GM18867 (cell line): Measurements from ENCODE around the gene GALT.

ENCODE experiments used
- ATAC-seq: cut with Tn5 transposase; IDR thresholded peaks from one replicate; pipeline ENCODE4 v1.9.1; 2021; ENCODE audit warnings: mild to moderate bottlenecking, moderate library complexity; ENCODE audit not compliant: unreplicated experiment

GALT gene

DNA sequence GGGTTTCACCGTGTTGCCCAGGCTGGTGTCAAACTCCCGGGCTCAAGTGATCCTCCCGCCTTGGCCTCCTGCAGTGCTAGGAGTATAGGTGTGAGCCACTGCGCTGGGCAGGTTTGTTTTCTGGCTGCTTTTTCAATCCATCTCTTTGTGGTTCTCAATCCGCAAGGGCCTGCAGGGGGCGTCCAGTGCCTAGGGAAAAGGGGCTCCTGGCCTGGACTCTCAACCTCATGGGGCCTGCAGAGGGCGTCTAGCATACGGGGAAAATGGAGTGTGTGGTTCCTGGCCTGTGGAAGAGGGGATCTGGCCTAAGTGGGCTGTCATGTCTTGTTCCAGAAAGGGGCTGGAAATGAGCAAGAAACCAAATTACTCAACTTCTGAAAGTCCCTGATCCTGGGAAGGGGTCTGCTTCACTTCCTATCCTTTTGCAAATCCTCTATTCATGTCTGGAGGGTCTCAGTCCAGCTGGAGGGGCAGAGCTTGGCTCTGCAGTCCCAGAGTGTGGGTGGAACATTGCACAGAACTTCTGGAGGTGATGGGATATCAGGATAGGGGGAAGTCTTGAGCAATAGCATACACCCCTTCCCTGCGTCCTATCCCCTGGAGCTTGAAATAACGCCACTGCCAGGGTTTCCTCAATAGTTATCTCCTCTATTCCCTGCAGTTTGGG is 28.7 kb downstream of the GALT start:
- ATAC-seq, result no peak

DNA sequence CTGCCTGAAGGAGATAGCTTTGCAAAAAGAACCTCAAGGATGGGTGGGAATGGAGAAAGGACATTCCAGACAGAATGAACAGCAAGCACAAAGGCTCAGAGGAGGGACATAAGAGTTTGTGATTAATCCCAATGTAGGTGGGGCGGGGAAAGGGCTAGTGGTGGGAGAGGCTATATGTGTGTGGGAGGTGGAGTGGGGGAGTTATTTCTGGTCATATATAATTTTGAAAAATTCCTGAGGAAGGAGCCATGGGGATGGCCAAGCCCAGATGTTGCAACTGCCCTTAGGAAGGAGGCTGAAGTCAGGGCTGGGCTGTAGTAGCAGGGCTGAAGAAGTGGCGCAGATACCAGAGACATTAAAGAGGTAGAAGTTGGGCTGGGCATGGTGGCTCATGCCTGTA is 29.4 kb downstream of the GALT start:
- ATAC-seq, result no peak

DNA sequence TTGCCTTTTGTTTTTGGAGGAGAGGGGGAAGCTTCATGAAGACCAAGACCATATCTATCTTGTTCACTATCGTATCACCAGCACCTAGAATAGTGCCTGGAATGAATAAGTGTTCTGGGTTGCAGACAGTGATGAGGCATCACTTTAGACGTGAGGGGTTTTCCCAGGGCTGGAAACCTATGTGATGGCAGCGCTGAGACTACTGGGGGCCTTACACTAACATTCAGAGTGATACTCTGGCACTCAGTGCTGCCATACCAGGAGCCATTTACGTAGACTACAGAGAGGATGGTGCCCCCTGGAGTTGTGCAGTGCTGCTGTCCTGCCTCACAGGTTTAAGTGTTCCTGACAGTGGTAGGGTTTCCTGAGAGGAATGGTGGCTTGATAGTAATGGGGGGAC is 37.7 kb downstream of the GALT start:
- ATAC-seq, result no peak

DNA sequence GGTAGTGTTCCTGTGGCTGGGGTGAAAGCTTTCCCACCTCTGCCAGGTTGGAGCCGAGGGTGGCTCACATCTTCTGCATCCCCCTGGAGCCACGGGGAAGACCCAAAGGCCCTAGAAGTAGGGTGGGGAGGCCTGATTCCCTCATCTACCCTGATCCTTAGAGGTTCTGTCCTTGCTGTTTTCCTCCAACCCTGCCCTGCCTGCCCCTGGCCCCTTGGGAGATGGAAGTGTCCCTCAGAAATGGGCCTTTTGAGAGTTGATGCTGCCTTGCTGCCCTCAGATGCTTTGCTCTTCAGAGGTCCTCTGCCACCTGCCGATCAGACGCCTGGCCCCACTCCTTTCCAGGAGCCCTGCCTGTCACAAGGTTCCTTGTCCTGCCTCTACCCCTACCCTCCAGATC is 38.3 kb downstream of the GALT start:
- no peak for ATAC-seq

DNA sequence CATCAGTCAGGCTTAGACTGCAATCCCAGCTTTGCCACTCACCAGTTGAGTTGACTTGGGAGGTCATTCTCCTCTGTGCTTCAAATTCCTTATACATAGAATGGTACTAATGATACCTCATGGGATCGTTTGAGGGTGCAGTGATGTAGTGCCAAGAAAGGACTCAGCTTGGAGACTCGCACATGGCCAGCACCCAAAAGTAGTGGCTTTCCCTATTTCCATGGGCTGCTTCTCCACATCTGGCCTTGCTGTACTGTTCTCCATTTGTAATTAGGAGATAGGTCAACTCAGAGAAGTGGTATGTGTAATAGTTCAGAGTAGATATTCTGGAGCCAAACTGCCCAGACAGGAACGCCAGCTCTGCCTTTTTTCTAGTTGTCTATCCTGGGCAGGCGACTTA is 39.1 kb downstream of the GALT start:
- ATAC-seq, result no peak

DNA sequence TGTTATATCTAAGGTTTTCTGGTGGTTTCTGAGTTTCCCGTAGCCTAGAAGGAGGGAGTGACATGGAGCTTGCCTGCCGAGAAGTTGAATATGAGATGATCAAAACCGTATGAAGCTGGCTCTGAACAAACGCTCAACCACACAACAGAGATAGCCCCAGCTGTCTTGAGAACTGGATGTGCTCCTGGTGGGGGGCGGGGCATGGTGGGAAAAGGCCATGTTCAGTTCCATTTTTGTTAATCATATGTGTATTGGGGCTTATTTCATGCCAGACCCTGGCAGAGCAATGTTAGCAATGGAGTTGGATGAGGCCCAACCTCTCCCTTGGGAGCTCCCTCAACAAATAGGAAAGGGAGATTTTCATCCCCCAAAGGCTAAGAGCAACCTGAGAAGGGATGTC is 39.8 kb downstream of the GALT start:
- ATAC-seq, result no peak

DNA sequence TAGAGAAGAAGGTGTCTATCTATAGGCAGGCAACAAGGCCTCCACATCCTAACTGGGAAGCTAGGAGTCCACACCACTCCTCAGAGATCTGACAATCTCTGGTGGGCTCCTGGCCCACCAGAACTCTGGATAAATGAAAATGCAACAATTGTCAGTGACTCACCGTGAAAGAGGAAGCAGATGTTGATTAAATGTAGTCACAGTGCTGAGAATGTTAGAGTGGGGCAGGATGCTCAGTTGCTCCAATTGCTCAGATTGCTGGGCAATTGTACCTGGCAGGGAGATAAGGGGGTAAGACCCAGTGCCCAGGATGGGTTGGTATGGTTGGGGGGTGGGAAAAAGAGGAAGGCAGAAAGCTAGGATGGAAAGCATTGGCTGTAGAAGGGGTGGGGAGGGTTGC is 40.3 kb downstream of the GALT start:
- ATAC-seq, result no peak

DNA sequence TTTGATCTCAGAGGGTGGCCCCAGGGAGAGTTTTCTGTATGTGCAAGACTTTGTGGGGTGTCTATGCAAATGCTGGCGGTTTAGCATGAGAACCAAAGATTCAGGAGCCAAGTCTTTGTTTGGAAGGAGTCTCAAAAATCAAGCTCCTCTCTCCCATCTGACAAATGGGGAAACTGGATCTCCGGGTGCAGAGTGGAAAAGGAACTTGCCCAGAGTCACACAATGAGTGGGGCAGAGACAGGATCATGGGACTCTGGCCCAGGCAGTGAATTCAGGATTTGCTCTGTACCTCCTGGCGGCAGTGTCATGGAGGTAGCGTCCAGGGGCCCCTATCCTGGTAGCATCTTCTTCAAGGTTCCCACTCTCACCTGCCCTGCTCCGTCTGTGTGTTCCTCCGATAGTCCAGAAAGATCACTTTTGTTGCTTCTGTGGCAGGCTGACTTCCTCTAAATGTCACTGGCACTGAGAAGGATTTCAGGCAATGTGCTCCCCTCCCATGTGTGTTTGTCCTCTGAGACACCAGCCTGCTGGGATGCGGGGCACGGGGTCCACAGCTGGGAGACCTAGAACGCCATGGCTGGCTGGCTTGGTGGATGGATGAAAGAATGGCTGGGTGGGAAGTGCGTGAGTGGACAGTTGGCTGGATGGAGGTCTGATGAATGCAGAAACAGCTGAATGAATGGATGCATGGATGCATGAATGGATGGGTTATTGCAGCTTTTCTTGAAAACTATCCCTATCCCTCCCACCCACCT is 41.0 kb downstream of the GALT start:
- ATAC-seq, result no peak

DNA sequence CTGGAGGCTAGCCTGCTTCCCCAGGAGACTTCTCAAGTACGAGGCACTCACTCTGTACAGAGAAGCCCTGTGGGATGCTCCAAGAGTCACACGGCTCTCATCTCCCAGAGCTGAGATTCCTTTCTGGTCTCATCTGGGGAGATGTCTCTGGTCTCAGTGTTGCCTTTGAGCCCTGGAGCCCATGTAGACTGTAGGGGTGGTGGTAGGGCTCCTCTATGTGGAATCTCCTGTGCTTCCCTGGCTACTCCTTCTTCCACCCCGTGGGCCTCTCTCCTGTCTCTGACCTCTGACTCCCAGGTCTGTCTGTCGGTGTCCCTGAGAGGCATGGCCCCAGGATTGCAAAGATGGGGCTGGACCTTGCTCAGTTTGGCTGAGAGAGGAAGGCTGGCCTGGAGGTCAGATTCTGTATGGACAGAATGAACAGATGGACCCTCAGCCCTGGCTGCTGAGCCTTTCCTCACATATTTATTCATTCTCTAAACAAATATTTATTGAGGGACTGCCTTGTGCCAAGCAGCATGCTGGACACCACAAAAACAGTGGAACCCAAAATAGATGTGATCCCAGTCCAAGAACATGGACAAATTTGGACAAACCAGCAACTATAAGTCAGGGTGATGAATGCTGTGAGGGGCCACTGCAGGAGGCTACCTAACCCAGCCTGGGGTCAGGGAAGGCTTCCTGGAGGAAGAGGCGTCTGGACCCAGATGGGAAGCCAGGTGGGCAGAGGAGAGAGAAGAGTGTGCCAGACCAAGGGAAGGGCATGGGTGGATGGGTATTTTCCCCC is 42.0 kb downstream of the GALT start:
- ATAC-seq, result no peak

DNA sequence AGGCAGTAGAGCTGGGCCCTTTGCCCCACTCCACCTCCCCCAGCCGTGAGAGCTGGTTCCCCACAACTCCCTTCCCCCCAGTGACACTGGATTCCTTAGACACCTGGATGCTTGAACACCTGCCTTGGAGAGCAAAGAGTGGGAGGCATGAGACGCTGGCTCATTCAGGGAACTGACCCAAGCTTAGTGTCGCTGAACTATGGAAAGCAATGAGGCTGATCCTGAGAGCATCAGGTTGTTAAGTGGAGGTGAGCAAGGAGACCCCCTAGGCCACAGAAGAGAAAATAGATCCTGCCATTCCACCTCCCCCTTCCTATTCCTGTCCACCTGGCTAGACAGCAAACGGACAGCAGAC is 42.6 kb downstream of the GALT start:
- no peak for ATAC-seq

DNA sequence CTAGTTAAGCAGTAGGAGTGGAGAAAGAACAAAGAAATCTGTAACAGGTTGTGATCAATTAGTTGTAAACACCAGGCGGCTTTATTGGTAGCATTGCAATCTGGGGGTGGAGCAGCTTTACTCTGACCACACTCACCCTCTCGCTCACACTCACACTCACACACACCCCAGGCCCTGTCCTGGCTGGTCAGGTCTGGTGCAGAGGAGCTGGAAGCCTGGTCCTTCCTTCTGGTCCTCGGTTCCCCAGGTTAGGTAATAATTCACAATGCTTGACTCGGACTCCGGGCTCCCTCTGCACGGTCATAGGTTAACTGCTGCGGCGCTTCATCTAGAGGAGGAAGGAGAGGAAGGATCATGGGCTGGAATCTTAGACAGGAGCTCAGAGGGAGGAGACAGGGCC is 43.0 kb downstream of the GALT start:
- no peak for ATAC-seq

DNA sequence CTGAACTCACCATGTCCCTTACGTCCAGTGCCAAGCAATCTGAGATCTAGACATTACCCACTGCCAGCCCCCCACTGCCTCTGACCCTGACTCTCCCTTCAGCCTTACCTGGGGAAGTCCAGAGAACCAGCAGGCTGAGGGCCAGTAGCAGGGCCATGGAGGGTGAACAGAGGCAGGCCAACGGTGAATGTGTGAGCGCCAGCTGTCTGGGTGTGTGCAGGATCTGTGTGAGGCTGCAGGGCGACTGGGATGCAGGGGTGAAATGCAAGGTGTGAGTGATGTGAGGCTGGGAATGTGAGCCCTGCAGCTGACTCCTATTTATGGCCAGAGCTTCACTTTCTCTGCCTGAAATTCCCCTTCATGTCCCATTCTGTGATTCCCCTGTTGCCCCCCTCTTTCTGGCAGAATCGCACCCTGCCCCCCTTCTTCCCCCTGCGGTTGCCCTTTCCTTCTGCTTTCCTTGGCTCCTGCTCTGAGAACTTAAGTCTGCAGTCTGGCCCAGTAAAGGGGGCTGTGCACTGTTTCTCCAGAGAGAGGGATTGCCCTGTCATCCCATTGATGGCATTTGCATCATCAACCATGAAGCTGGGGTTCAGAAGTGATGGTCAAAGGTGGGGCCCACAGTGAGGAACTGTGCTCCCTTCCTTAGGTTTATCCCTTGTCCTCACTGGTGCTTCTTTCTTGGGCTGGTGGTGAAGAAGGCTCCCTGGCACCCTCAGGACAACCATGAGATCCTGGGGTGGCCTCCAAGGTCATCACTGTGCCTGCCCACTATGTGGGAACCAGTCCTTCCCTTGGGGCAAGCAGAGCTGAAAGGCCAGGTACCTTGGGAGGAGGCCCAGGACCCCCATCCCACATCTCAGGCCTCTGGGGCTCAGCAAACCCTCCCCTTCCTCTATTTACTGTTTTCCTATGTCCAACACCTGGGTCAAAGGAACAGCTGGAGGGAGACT is 44.8 kb downstream of the GALT start, which contains the start of gene CCL19:
Gene CCL19, minus strand, starts transcription at position 294 of the 953 bp plus-strand sequence. Its CDS starts 137 bp downstream, at position 157.
- no peak for ATAC-seq

DNA sequence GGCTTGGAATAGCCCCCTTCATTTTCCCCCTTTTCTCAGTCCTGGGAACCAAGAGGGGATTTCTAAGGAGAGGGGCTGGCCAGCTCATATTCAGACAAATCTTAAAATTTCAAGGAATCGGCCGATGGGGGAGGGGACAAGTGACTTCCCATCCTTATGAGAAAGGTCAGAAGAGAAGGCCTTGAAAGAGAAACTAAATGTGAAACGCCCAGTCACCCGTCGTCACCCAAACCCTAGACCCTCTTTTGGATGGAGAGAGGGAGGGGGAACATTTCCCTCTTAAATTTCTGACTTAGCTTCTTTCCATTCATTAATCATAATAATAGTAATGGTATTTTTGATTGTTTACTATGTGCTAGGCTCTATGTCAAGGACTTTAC is 45.5 kb downstream of the GALT start:
- ATAC-seq, result no peak

DNA sequence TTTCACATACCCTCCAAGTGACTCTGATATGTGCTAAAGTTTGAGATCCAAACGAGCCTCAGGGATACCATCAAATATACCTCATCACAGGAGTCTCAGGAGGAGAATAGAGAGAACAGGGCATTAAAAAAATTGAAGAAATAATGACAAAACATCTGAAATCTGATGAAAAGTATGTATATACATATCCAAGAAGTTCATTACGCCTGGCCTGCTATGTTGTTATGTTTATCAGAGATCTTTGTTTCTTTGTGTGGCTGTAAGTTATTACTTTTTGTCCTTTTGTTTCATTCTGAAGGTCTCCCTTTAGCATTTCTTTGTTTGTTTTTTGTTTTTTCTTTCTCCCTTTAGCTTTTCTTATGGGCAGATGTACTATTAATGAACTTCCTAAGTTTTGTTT is 47.1 kb downstream of the GALT start:
- ATAC-seq, result no peak

DNA sequence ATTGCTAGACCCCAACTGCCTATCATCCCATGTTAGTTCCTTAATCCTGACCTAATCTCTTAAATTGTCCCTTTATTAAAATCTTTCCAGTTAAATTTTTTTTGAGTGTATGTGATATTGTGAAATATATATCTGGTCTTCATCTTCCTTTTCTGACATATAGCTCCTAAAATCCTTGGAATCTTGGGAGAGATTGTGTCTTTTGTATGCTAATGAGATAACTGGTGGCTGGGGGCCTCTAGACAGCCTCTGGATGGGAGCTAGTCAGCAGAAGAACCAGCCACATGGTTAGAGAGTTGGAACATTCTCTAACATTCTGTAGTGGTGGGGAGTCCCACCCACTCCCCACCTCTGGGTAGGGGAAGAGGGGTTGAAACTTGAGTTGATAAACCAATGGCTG is 48.3 kb downstream of the GALT start:
- ATAC-seq, result no peak
